ENCODE measurements around the gene USP53. TPM values are rescaled to one million over a fixed set of nuclear protein-coding genes. Genes with fewer than 3 reads are reported as not detected.

The USP53 gene
- total and polyA plus RNA-seq, 2 of the 13 experiments (the other 11 are each of a cell fraction or from before 2014, with no cell fraction given) = 5.3 to 8.1 TPM

DNA sequence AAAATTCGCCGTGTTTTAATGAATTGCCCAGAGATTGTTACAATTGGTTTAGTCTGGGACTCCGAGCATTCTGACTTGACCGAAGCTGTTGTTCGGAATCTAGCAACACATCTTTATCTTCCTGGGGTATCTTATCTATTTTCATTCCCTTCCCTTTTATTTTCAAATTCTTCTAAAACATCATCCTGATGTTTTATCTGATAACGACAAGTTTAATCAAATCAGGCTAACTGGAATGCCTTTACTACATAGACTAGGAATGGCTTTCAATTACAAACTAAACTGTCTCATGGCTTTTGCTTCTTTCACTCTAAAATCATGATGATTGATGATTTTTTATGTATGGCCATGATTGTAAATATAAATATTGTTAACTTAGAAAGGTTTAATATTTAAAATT, 48.0 kb downstream of the USP53 start (continued):
- TF ChIP-seq, protein P1, sequence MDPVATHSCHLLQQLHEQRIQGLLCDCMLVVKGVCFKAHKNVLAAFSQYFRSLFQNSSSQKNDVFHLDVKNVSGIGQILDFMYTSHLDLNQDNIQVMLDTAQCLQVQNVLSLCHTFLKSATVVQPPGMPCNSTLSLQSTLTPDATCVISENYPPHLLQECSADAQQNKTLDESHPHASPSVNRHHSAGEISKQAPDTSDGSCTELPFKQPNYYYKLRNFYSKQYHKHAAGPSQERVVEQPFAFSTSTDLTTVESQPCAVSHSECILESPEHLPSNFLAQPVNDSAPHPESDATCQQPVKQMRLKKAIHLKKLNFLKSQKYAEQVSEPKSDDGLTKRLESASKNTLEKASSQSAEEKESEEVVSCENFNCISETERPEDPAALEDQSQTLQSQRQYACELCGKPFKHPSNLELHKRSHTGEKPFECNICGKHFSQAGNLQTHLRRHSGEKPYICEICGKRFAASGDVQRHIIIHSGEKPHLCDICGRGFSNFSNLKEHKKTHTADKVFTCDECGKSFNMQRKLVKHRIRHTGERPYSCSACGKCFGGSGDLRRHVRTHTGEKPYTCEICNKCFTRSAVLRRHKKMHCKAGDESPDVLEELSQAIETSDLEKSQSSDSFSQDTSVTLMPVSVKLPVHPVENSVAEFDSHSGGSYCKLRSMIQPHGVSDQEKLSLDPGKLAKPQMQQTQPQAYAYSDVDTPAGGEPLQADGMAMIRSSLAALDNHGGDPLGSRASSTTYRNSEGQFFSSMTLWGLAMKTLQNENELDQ (CRISPR knock-in tag; IDR thresholded peaks at IDR 0.05; ENCODE audit: borderline replicate concordance) = no peak
- TF ChIP-seq ZSCAN9 (CRISPR knock-in tag; IDR thresholded peaks at IDR 0.05; ENCODE audit: borderline replicate concordance) = no peak

DNA sequence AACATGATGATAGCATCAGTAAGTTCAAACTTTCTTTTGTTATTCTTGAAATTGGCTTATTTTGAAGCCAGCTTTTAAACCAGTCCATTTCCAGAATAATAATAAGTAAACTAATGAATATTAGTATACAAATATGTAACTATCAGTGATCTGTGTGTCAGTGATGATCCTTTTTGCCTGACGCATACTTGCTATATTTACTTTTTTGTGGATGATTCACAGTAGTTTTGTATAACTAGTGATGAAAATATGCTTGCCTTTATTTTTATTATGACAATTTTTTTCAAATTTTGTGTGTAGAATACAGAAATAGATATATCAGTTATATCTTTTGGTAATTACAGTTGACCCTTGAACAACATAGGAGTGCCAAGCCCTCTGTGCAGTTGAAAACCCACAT, 49.5 kb downstream of the USP53 start:
- ATAC-seq = no peak
- 95% methylated on average over 1 of the region's 1 CpG for WGBS (ENCODE audit: low lambda C conversion rate)
- TF ChIP-seq SIX4 (CRISPR knock-in tag; IDR thresholded peaks at IDR 0.05) (no peak), SSRP1 (CRISPR knock-in tag; IDR thresholded peaks at IDR 0.05) (no peak), HNF4G (IDR thresholded peaks at IDR 0.05; ENCODE audit: borderline replicate concordance, low read depth, low read length) (no peak), HNF4G (CRISPR knock-in tag; IDR thresholded peaks at IDR 0.05; ENCODE audit: borderline replicate concordance, low read depth) (no peak), YEATS2 (CRISPR knock-in tag; IDR thresholded peaks at IDR 0.05; ENCODE audit: borderline replicate concordance) (no peak), ZNF468 (CRISPR knock-in tag; IDR thresholded peaks at IDR 0.05) (no peak), CBFB (CRISPR knock-in tag; IDR thresholded peaks at IDR 0.05) (no peak), DNMT3B (CRISPR knock-in tag; conservative IDR thresholded peaks at IDR 0.05) (no peak), TARDBP (CRISPR knock-in tag; IDR thresholded peaks at IDR 0.05) (no peak), RFX5 (IDR thresholded peaks at IDR 0.05; ENCODE audit: low read depth, low read length) (no peak)
- TF ChIP-seq, protein P2, sequence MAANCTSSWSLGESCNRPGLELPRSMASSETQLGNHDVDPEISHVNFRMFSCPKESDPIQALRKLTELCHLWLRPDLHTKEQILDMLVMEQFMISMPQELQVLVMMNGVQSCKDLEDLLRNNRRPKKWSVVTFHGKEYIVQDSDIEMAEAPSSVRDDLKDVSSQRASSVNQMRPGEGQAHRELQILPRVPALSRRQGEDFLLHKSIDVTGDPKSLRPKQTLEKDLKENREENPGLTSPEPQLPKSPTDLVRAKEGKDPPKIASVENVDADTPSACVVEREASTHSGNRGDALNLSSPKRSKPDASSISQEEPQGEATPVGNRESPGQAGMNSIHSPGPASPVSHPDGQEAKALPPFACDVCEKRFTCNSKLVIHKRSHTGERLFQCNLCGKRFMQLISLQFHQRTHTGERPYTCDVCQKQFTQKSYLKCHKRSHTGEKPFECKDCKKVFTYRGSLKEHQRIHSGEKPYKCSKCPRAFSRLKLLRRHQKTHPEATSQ (CRISPR knock-in tag; IDR thresholded peaks at IDR 0.05; ENCODE audit: borderline replicate concordance) = no peak
- TF ChIP-seq, protein P3, sequence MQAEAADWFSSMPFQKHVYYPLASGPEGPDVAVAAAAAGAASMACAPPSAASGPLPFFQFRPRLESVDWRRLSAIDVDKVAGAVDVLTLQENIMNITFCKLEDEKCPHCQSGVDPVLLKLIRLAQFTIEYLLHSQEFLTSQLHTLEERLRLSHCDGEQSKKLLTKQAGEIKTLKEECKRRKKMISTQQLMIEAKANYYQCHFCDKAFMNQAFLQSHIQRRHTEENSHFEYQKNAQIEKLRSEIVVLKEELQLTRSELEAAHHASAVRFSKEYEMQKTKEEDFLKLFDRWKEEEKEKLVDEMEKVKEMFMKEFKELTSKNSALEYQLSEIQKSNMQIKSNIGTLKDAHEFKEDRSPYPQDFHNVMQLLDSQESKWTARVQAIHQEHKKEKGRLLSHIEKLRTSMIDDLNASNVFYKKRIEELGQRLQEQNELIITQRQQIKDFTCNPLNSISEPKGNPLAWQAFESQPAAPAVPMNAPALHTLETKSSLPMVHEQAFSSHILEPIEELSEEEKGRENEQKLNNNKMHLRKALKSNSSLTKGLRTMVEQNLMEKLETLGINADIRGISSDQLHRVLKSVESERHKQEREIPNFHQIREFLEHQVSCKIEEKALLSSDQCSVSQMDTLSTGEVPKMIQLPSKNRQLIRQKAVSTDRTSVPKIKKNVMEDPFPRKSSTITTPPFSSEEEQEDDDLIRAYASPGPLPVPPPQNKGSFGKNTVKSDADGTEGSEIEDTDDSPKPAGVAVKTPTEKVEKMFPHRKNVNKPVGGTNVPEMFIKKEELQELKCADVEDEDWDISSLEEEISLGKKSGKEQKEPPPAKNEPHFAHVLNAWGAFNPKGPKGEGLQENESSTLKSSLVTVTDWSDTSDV (CRISPR knock-in tag; IDR thresholded peaks at IDR 0.05) = no peak
- TF ChIP-seq, protein P4, sequence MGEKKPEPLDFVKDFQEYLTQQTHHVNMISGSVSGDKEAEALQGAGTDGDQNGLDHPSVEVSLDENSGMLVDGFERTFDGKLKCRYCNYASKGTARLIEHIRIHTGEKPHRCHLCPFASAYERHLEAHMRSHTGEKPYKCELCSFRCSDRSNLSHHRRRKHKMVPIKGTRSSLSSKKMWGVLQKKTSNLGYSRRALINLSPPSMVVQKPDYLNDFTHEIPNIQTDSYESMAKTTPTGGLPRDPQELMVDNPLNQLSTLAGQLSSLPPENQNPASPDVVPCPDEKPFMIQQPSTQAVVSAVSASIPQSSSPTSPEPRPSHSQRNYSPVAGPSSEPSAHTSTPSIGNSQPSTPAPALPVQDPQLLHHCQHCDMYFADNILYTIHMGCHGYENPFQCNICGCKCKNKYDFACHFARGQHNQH (CRISPR knock-in tag; IDR thresholded peaks at IDR 0.05) = no peak
- TF ChIP-seq, protein P5, sequence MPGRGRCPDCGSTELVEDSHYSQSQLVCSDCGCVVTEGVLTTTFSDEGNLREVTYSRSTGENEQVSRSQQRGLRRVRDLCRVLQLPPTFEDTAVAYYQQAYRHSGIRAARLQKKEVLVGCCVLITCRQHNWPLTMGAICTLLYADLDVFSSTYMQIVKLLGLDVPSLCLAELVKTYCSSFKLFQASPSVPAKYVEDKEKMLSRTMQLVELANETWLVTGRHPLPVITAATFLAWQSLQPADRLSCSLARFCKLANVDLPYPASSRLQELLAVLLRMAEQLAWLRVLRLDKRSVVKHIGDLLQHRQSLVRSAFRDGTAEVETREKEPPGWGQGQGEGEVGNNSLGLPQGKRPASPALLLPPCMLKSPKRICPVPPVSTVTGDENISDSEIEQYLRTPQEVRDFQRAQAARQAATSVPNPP (CRISPR knock-in tag; IDR thresholded peaks at IDR 0.05) = no peak

More for the DNA sequence above, 49.5 kb downstream of the USP53 start:
- Histone ChIP-seq H3K79me2 (ENCODE audit: insufficient read depth, low read length) (no peaks in the 10 kb centered on the region), H3K27ac (ENCODE audit: extremely low read length, insufficient read depth, low read length) (no peak overlapping the region), H3K4me3 (replicated peaks in 1 of 3; ENCODE audit: insufficient read depth in 1 of 3, low read depth in 2 of 3, low read length in 3 of 3) (no peak overlapping the region), H3K36me3 (replicated peaks in 1 of 2; ENCODE audit: control insufficient read depth in 1 of 2, insufficient read depth in 2 of 2, low read length in 2 of 2) (peaks cover 0 to 18% of the 10 kb centered on the region in 2 experiments; a peak in 2 of 5 replicates), H4K20me1 (ENCODE audit: insufficient read depth, low read length) (no peaks in the 10 kb centered on the region), H3K9me3 (ENCODE audit: low read length) (no peaks in the 10 kb centered on the region), H3K4me2 (ENCODE audit: low read depth, low read length) (no peak overlapping the region), H3K27me3 (ENCODE audit: control insufficient read depth in 1 of 2, insufficient read depth in 2 of 2, low read length in 2 of 2) (no peaks in the 10 kb centered on the region), H3K4me1 (ENCODE audit: insufficient read depth, low read length) (no peaks in the 10 kb centered on the region), H3K9ac (ENCODE audit: insufficient read depth, low read depth, low read length) (no peak overlapping the region), H2AFZ (ENCODE audit: low read length) (no peak overlapping the region)
- in situ Hi-C loops (cut with HindIII; ENCODE audit: extremely low pct_ligation_motif_present, low pct_unique_long_range_greater_than_20kb) = no loop called here
- FAIRE-seq (no peak), DNase-seq (ENCODE audit: low spot score) (no peak)
- ChIA-PET POLR2A (no interaction called here), CTCF (ENCODE audit: low intra/inter-chr PET ratio, low total read pairs) (no interaction called here)
- BruUV-seq (replicated peaks) = no TSS peak
- intact Hi-C loops (cut with micrococcal nuclease; ENCODE audit: unreplicated experiment) = no loop called here
